ENCODE measurements around the gene PUM2. TPM values are rescaled to one million over a fixed set of nuclear protein-coding genes. Genes with fewer than 3 reads are reported as not detected.
"Not testable (repeated sequence)": the region's sequence is repeated elsewhere in the genome, so short reads cannot be mapped to it uniquely, and the experiment has no call there.

The PUM2 gene
- total and polyA plus RNA-seq, 4 experiments from 2014 or later: 20.3 to 184 (median 90.7) TPM

DNA sequence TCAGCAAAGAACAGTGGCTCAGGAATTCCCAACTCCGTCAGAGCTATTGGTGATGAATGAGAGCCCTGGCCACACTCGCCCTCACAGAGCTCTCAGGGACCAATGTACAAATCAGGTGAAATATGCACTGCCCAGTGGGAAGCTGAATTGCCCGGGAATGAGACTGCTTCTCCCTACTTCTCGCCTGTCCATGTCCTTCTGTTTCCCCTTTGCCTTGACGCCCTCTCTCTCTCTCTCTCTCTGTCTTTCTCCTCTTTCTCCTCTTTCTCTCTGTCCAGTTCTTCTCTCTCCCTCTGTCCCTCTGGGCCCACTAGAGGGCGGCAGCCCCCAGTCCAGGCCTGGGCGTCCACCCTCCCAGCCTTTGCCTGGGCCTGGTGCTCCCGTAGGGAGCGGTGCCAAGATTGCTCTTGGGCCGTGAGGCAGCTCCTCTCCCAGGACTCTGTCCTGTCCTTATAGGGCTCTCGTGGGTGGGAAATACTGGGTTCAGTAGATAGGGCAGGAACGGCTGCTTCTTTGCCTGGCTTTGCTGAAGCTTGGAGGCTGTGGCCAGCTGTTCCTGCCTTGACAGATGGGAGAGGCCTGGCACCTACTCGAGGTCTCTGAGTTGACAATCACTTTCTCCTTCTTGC, 28.4 kb upstream of the PUM2 start:
- no peak overlapping the region for H3K27ac Mint-ChIP-seq
- Histone ChIP-seq H3K4me3 (ENCODE audit: low read length in 2 of 2) (no peak overlapping the region), H3K27me3 (ENCODE audit: insufficient read depth, low read length) (no peaks in the 10 kb centered on the region), H3K9me3 (ENCODE audit: control insufficient read depth in 1 of 2, low read length in 2 of 2) (no peaks in the 10 kb centered on the region), H3K36me3 (ENCODE audit: insufficient read depth, low read length) (no peaks in the 10 kb centered on the region), H3K4me1 (ENCODE audit: insufficient read depth, low read length) (no peaks in the 10 kb centered on the region), H3K27ac (ENCODE audit: low read depth, low read length) (no peak overlapping the region)
- H3K27me3 Mint-ChIP-seq: peaks cover 2 to 6% of the 10 kb centered on the region in 2 donors
- H3K36me3 Mint-ChIP-seq: no peaks in the 10 kb centered on the region
- peaks cover 0 to 2% (median 0%) of the 10 kb centered on the region in 8 donors for H3K9me3 Mint-ChIP-seq
- ChIA-PET CTCF (ENCODE audit: partially characterized antibody) (interaction anchor here (0.7 to 1.6 kb wide), 4 partner anchors 24 to 264 kb away, joined by 3 to 5 read pairs (median 3); no protein-coding TSS in a partner anchor), POLR2A (ENCODE audit: partially characterized antibody) (interaction anchor here (1.3 kb wide), 1 partner anchor 68 kb away, joined by 3 read pairs; the partner anchor contains the start of gene RHOB)
- DNase-seq: no peak
- no peak overlapping the region for H3K4me3 Mint-ChIP-seq
- H3K4me1 Mint-ChIP-seq: peaks cover 0 to 3% (median 2%) of the 10 kb centered on the region in 4 donors
- intact Hi-C loops (cut with micrococcal nuclease): no loop called here

DNA sequence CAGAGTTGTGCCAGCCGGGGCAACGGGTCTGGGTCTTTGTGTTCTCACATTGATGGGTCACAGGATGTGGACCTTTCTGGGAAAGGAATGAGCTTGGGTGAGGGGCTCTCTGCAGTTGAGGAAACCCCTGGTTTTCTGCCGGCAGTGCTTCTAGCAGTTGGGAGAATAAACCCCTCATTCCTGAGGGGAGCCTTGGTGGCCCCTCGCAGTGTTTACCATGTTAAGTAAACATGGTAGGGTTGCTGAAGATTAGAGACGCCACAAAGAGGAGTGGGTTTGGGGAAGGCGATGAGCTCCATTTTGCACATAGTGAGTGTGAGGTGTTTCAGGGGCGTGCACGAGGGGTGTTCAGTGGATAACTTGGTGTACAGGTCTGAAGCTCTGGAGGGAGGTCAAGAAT, 27.7 kb upstream of the PUM2 start:
- Histone ChIP-seq H3K4me1 (ENCODE audit: insufficient read depth, low read length) (no peaks in the 10 kb centered on the region), H3K4me3 (ENCODE audit: low read length in 2 of 2) (no peak overlapping the region), H3K27ac (ENCODE audit: low read depth, low read length) (no peak overlapping the region), H3K36me3 (ENCODE audit: insufficient read depth, low read length) (no peaks in the 10 kb centered on the region), H3K9me3 (ENCODE audit: control insufficient read depth in 1 of 2, low read length in 2 of 2) (no peaks in the 10 kb centered on the region), H3K27me3 (ENCODE audit: insufficient read depth, low read length) (no peaks in the 10 kb centered on the region)
- Mint-ChIP-seq H3K27me3 (peaks cover 2 to 6% of the 10 kb centered on the region in 2 donors), H3K9me3 (peaks cover 0 to 2% (median 0%) of the 10 kb centered on the region in 8 donors), H3K36me3 (no peaks in the 10 kb centered on the region), H3K27ac (no peak overlapping the region), H3K4me1 (peaks cover 0 to 3% (median 2%) of the 10 kb centered on the region in 4 donors), H3K4me3 (no peak overlapping the region)
- no peak for DNase-seq
- ChIA-PET POLR2A (ENCODE audit: partially characterized antibody) (interaction anchor here (1.3 kb wide), 1 partner anchor 69 kb away, joined by 3 read pairs; the partner anchor contains the start of gene RHOB), CTCF (ENCODE audit: partially characterized antibody) (interaction anchor here (0.7 to 1.6 kb wide), 2 partner anchors 24 to 51 kb away, joined by 3 read pairs; no protein-coding TSS in a partner anchor)
- intact Hi-C loops (cut with micrococcal nuclease): no loop called here

GRCh38 chr2:20377741-20378140, 27.1 kb upstream of the PUM2 start:
- H3K9me3 ChIP-seq (ENCODE audit: control insufficient read depth in 1 of 2, low read length in 2 of 2): no peaks in the 10 kb centered on the region
- Mint-ChIP-seq H3K27ac (no peak overlapping the region), H3K27me3 (peaks cover 2 to 6% of the 10 kb centered on the region in 2 donors), H3K4me3 (no peak overlapping the region), H3K9me3 (peaks cover 0 to 2% (median 0%) of the 10 kb centered on the region in 8 donors), H3K4me1 (peaks cover 0 to 3% (median 0%) of the 10 kb centered on the region in 4 donors), H3K36me3 (no peaks in the 10 kb centered on the region)
- no peak overlapping the region for H3K27ac ChIP-seq (ENCODE audit: low read depth, low read length)
- intact Hi-C loops (cut with micrococcal nuclease): no loop called here
- H3K4me1 ChIP-seq (ENCODE audit: insufficient read depth, low read length): no peaks in the 10 kb centered on the region
- H3K36me3 ChIP-seq (ENCODE audit: insufficient read depth, low read length): no peaks in the 10 kb centered on the region
- H3K4me3 ChIP-seq (ENCODE audit: low read length in 2 of 2): no peak overlapping the region
- ChIA-PET POLR2A (ENCODE audit: partially characterized antibody) (interaction anchor here (1.3 kb wide), 1 partner anchor 69 kb away, joined by 3 read pairs; the partner anchor contains the start of gene RHOB), CTCF (ENCODE audit: partially characterized antibody) (interaction anchor here (0.7 kb wide), 1 partner anchor 18 kb away, joined by 3 read pairs; no protein-coding TSS in a partner anchor)
- H3K27me3 ChIP-seq (ENCODE audit: insufficient read depth, low read length): no peaks in the 10 kb centered on the region
- no peak for DNase-seq

DNA sequence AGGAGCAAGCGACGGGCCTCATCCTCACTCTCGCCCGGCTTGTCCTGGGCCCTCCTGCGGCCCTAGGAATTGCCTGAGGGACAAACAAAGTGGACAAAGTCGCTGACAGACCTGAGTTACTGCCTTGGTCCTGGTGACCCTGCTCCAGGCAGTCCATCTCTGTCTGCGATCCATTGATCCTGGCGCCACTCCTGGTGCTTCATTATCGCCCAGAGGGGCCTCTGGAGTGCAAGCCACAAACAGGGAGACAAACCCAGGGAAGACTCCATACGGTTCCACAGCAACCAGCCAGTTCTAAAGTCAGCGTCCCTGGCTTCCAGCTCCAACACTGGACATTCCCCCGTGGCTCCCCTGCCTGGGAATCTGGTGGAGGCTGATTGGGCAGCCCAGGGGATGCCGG, 24.3 kb upstream of the PUM2 start:
- H3K9me3 Mint-ChIP-seq; H3K27me3 ChIP-seq (ENCODE audit: insufficient read depth, low read length); H3K27ac ChIP-seq (ENCODE audit: low read depth, low read length); POLR2A ChIA-PET (ENCODE audit: partially characterized antibody); H3K36me3 ChIP-seq (ENCODE audit: insufficient read depth, low read length); H3K4me3 Mint-ChIP-seq; H3K36me3 Mint-ChIP-seq; H3K4me1 Mint-ChIP-seq; H3K27me3 Mint-ChIP-seq; H3K4me1 ChIP-seq (ENCODE audit: insufficient read depth, low read length); DNase-seq; H3K4me3 ChIP-seq (ENCODE audit: low read length in 2 of 2); intact Hi-C loops (cut with micrococcal nuclease); H3K27ac Mint-ChIP-seq; H3K9me3 ChIP-seq (ENCODE audit: control insufficient read depth in 1 of 2, low read length in 2 of 2): not testable (repeated sequence)
- CTCF ChIA-PET (ENCODE audit: partially characterized antibody): interaction anchor here (1.1 kb wide), 1 partner anchor 37 kb away, joined by 3 read pairs; no protein-coding TSS in a partner anchor

DNA sequence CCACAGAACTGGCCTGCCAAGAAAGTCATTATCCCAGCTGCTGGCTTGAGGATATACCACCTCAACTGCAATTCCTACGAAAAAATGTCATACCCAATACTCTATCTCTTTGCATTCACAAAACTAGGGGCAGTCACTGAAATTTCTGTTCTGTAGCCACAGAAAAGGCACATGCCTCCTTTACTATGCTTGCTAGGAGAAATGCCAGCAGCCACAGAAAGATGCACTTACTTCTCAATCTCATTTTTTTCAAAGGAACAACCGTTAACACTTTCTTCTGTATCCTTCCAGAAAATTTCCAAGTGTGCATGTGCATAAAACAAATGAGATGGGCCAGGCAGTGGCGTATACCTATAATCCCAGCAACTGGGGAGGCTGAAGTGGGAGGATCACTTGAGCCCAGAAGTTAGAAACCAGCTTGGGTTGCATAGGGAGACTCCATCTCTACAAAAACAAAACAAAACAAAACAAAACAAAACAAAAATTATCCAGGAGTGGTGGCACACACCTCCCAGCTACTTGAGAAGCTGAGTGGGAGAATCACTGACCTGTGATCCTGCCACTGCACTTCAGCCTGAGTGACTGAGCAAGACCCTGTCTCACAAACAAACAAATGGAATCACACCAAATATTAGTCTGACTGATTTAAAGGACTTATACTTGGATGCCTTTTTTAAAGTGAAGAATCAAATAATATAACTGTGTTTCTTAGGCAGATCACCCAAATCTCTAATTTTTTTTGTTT, 22.4 kb upstream of the PUM2 start:
- Mint-ChIP-seq H3K9me3 (peaks cover 0 to 7% (median 0%) of the 10 kb centered on the region in 8 donors), H3K36me3 (no peaks in the 10 kb centered on the region), H3K27me3 (peaks cover 7% of the 10 kb centered on the region in 2 donors), H3K4me1 (no peaks in the 10 kb centered on the region), H3K4me3 (no peak overlapping the region), H3K27ac (no peak overlapping the region)
- no peaks in the 10 kb centered on the region for H3K9me3 ChIP-seq (ENCODE audit: control insufficient read depth in 1 of 2, low read length in 2 of 2)
- no peak overlapping the region for H3K27ac ChIP-seq (ENCODE audit: low read depth, low read length)
- DNase-seq: no peak
- H3K4me1 ChIP-seq (ENCODE audit: insufficient read depth, low read length): no peaks in the 10 kb centered on the region
- no peak overlapping the region for H3K4me3 ChIP-seq (ENCODE audit: low read length in 2 of 2)
- POLR2A ChIA-PET (ENCODE audit: partially characterized antibody): no interaction called here
- H3K27me3 ChIP-seq (ENCODE audit: insufficient read depth, low read length): no peaks in the 10 kb centered on the region
- intact Hi-C loops (cut with micrococcal nuclease): no loop called here
- CTCF ChIA-PET (ENCODE audit: partially characterized antibody): no interaction called here
- no peaks in the 10 kb centered on the region for H3K36me3 ChIP-seq (ENCODE audit: insufficient read depth, low read length)

- no peak for DNase-seq
- ChIA-PET CTCF (ENCODE audit: partially characterized antibody) (no interaction called here), POLR2A (ENCODE audit: partially characterized antibody) (no interaction called here)
- Histone ChIP-seq H3K36me3 (ENCODE audit: insufficient read depth, low read length) (no peaks in the 10 kb centered on the region), H3K4me3 (ENCODE audit: low read length in 2 of 2) (no peak overlapping the region), H3K27me3 (ENCODE audit: insufficient read depth, low read length) (no peaks in the 10 kb centered on the region), H3K27ac (ENCODE audit: low read depth, low read length) (no peak overlapping the region), H3K9me3 (ENCODE audit: control insufficient read depth in 1 of 2, low read length in 2 of 2) (no peaks in the 10 kb centered on the region), H3K4me1 (ENCODE audit: insufficient read depth, low read length) (no peaks in the 10 kb centered on the region)
- Mint-ChIP-seq H3K27me3 (peaks cover 5 to 7% of the 10 kb centered on the region in 2 donors), H3K9me3 (peaks cover 0 to 7% (median under 1%) of the 10 kb centered on the region in 8 donors), H3K27ac (no peak overlapping the region), H3K36me3 (no peaks in the 10 kb centered on the region), H3K4me1 (no peaks in the 10 kb centered on the region), H3K4me3 (no peak overlapping the region)
- intact Hi-C loops (cut with micrococcal nuclease): no loop called here
Observed at GRCh38 chr2:20371323-20372025, 20.8 kb upstream of the PUM2 start.

- H3K4me3 ChIP-seq (ENCODE audit: low read length in 2 of 2): no peak overlapping the region
- H3K4me1 Mint-ChIP-seq: peaks cover 0 to 7% (median 4%) of the 10 kb centered on the region in 4 donors
- no peak overlapping the region for H3K27ac ChIP-seq (ENCODE audit: low read depth, low read length)
- intact Hi-C loops (cut with micrococcal nuclease): no loop called here
- H3K27ac Mint-ChIP-seq: no peak overlapping the region
- no peaks in the 10 kb centered on the region for H3K4me1 ChIP-seq (ENCODE audit: insufficient read depth, low read length)
- H3K36me3 Mint-ChIP-seq: no peaks in the 10 kb centered on the region
- H3K9me3 ChIP-seq (ENCODE audit: control insufficient read depth in 1 of 2, low read length in 2 of 2): no peaks in the 10 kb centered on the region
- DNase-seq: no peak
- ChIA-PET POLR2A (ENCODE audit: partially characterized antibody) (no interaction called here), CTCF (ENCODE audit: partially characterized antibody) (interaction anchor here (0.6 to 0.9 kb wide), 2 partner anchors 17 to 82 kb away, joined by 3 read pairs; no protein-coding TSS in a partner anchor)
- H3K9me3 Mint-ChIP-seq: peaks cover 0 to 5% (median under 1%) of the 10 kb centered on the region in 8 donors
- no peak overlapping the region for H3K4me3 Mint-ChIP-seq
- no peaks in the 10 kb centered on the region for H3K27me3 ChIP-seq (ENCODE audit: insufficient read depth, low read length)
- H3K27me3 Mint-ChIP-seq: peaks cover 3 to 7% of the 10 kb centered on the region in 2 donors
- no peaks in the 10 kb centered on the region for H3K36me3 ChIP-seq (ENCODE audit: insufficient read depth, low read length)
Observed at GRCh38 chr2:20370191-20370590, 19.5 kb upstream of the PUM2 start.

Measured in CD4-positive, alpha-beta memory T cell (primary cell).